HepG2 (cell line): Measurements from ENCODE around the gene PRH2. TPM values are rescaled to one million over a fixed set of nuclear protein-coding genes. Genes with fewer than 3 reads are reported as not detected.

ENCODE experiments used
- BCLAF1 ChIP-seq: fragments of 450-650 bp; IDR thresholded peaks from 2 replicates; pipeline ENCODE4 v1.6.1; 2017; ENCODE audit warnings: mild to moderate bottlenecking
- DBP ChIP-seq: sonication (generic); formaldehyde crosslinking; IDR thresholded peaks from 2 replicates; pipeline ENCODE4 v1.4.0; 2020; ENCODE audit warnings: missing genetic modification reagents; ENCODE audit errors: not compliant biosample characterization
- HCFC1 ChIP-seq: fragments of 150-350 bp; IDR thresholded peaks from 2 replicates; pipeline ENCODE4 v1.6.1; 2014; ENCODE audit warnings: low read depth, low read length
- HHEX ChIP-seq: IDR thresholded peaks from 2 replicates; pipeline ENCODE4 v1.6.1; 2016; ENCODE audit warnings: control low read depth
- HOXA7 ChIP-seq: sonication (generic); formaldehyde crosslinking; IDR thresholded peaks from 2 replicates; pipeline ENCODE4 v1.8.1; 2022; ENCODE audit warnings: mild to moderate bottlenecking, missing genetic modification reagents, moderate library complexity
- KAT7 ChIP-seq: IDR thresholded peaks from 2 replicates; pipeline ENCODE4 v1.6.1; 2018; ENCODE audit warnings: borderline replicate concordance, missing compliant biosample characterization
- NKX3-1 ChIP-seq: sonication (generic); formaldehyde crosslinking; IDR thresholded peaks from 2 replicates; pipeline ENCODE4 v1.5.0; 2020; ENCODE audit warnings: missing genetic modification reagents
- NR3C1 ChIP-seq: sonication (generic); formaldehyde crosslinking; IDR thresholded peaks from 2 replicates; pipeline ENCODE4 v1.4.0; 2020; ENCODE audit warnings: missing genetic modification reagents
- PAX8 ChIP-seq: sonication (generic); formaldehyde crosslinking; IDR thresholded peaks from 2 replicates; pipeline ENCODE4 v1.8.0; 2022; ENCODE audit warnings: mild to moderate bottlenecking, missing genetic modification reagents, borderline replicate concordance
- PLRG1 ChIP-seq: fragments of 450-650 bp; conservative IDR thresholded peaks from 2 replicates; pipeline ENCODE4 v1.6.1; 2016
- SIN3A ChIP-seq: IDR thresholded peaks from 2 replicates; pipeline ENCODE4 v1.6.1; 2011; ENCODE audit warnings: low read depth, mild to moderate bottlenecking, control low read depth, low read length, borderline replicate concordance
- ZC3H4 ChIP-seq: sonication (generic); formaldehyde crosslinking; IDR thresholded peaks from 2 replicates; pipeline ENCODE4 v1.4.0; 2020; ENCODE audit warnings: missing genetic modification reagents, borderline replicate concordance
- ZNF30 ChIP-seq: sonication (generic); formaldehyde crosslinking; IDR thresholded peaks from 2 replicates; pipeline ENCODE4 v1.5.0; 2020; ENCODE audit warnings: mild to moderate bottlenecking, missing genetic modification reagents
- ZNF350 ChIP-seq: sonication (generic); formaldehyde crosslinking; IDR thresholded peaks from 2 replicates; pipeline ENCODE4 v1.4.0; 2020; ENCODE audit warnings: mild to moderate bottlenecking, low read depth, missing genetic modification reagents, borderline replicate concordance
- ZNF496 ChIP-seq: sonication (generic); formaldehyde crosslinking; IDR thresholded peaks from 2 replicates; pipeline ENCODE4 v1.8.1; 2023; ENCODE audit warnings: mild to moderate bottlenecking, moderate library complexity, missing genetic modification reagents; ENCODE audit not compliant: insufficient replicate concordance
- ZNF512B ChIP-seq: sonication (generic); formaldehyde crosslinking; IDR thresholded peaks from 2 replicates; pipeline ENCODE4 v1.5.1; 2020; ENCODE audit warnings: missing genetic modification reagents, mild to moderate bottlenecking, borderline replicate concordance
- ZNF609 ChIP-seq: sonication (generic); formaldehyde crosslinking; IDR thresholded peaks from 2 replicates; pipeline ENCODE4 v1.4.0; 2020; ENCODE audit warnings: mild to moderate bottlenecking, missing genetic modification reagents, borderline replicate concordance
- ZNF782 ChIP-seq: sonication (generic); formaldehyde crosslinking; IDR thresholded peaks from 2 replicates; pipeline ENCODE4 v1.4.0; 2020; ENCODE audit warnings: missing genetic modification reagents, mild to moderate bottlenecking, borderline replicate concordance
- polyA plus RNA-seq, 8 experiments: library from polyadenylated mRNA; depleted of rRNA in 3 of 8; stranded (reverse) in 7 of 8; unstranded in 1 of 8; fragments of >200 nt; fragmentation: Illumina TruSeq in 4 of 8; extraction: Trizol in 4 of 8; gene quantifications; 2 replicates each; pipeline versions ENCODE4 v1.2.1 to v1.2.3, GENCODE V29; 2011 to 2016; ENCODE audit warnings: low read depth in 4 of 8, missing spikeins in 1 of 8, mixed read lengths in 1 of 8; ENCODE audit not compliant: insufficient read depth in 1 of 8
- total RNA-seq, 5 experiments: library from RNA; depleted of rRNA; stranded (reverse); fragments of >200 nt; fragmentation: Illumina TruSeq; extraction: Trizol; gene quantifications; 2 replicates each; pipeline ENCODE4 v1.2.3, GENCODE V29; 2016; ENCODE audit warnings: low read depth in 1 of 5
- TF ChIP-seq, protein P1 (sequence below): IDR thresholded peaks from 2 replicates; pipeline ENCODE4 v1.6.1; 2016; ENCODE audit warnings: low read depth, borderline replicate concordance

Gene PRH2
- total and polyA plus RNA-seq, 2 of the 13 experiments (the other 11 are each of a cell fraction or from before 2014, with no cell fraction given), result 0.24 to 0.48 TPM

DNA sequence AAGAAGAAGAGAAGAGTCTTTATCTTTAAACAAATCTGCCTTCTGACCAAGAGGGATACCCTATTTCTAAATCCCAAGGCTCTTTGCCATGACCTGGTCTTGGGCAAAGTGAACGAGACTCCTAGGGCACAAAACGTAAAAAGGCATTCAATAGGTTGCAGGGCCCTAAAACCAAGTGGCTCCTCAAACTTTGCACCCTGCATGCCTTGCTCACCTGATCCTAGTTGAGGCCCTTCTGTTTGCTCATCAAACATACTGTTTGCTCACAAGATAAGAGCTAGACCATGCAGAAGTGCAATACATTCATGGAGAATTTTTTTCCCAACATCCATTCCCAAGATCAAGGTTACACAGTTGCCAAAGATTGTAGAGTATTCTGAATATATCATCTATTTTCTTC lies 37.1 kb upstream of the PRH2 start (continued):
- TF ChIP-seq BCLAF1 (no peak), ZNF512B (peak; percentile 98), DBP (CRISPR knock-in tag) (no peak), ZNF496 (CRISPR knock-in tag) (no peak), NKX3-1 (CRISPR knock-in tag) (peak; percentile 69; the same call in 1 of the 2 replicates), HHEX (CRISPR knock-in tag) (peak; percentile 92), ZNF350 (peak; percentile 55; the same call in 1 of the 2 replicates), NR3C1 (CRISPR knock-in tag) (no peak), KAT7 (peak; percentile 64; the same call in 1 of the 2 replicates), PAX8 (no peak), PLRG1 (no peak), ZNF782 (no peak), ZNF30 (CRISPR knock-in tag) (no peak), HCFC1 (no peak), ZNF609 (CRISPR knock-in tag) (peak; percentile 99), HOXA7 (no peak), ZC3H4 (CRISPR knock-in tag) (no peak), SIN3A (no peak)
- TF ChIP-seq, protein P1, sequence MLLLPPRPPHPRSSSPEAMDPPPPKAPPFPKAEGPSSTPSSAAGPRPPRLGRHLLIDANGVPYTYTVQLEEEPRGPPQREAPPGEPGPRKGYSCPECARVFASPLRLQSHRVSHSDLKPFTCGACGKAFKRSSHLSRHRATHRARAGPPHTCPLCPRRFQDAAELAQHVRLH (CRISPR knock-in tag), result peak; percentile 65; the same call in 1 of the 2 replicates
